Fibroblast of mammary gland (primary cell): Measurements from ENCODE around the gene SNX1.
"Not testable (repeated sequence)": the region's sequence is repeated elsewhere in the genome, so short reads cannot be mapped to it uniquely, and the experiment has no call there.

Source experiments
- DNase-seq: peaks from one replicate; pipeline ENCODE4 v3.0.0-alpha.2; 2010; ENCODE audit warnings: low read depth
- H3K4me3 ChIP-seq: 2 replicates; pipeline ENCODE4 v1.5.1; 2011; ENCODE audit warnings: low read depth, mild to moderate bottlenecking, low read length, moderate library complexity; ENCODE audit not compliant: control insufficient read depth
- TF ChIP-seq, protein P1 (sequence below): conservative IDR thresholded peaks from 2 replicates; pipeline ENCODE4 v1.5.1; 2011; ENCODE audit warnings: low read depth, low read length, inconsistent platforms; ENCODE audit not compliant: control insufficient read depth, insufficient read depth

Gene SNX1

DNA sequence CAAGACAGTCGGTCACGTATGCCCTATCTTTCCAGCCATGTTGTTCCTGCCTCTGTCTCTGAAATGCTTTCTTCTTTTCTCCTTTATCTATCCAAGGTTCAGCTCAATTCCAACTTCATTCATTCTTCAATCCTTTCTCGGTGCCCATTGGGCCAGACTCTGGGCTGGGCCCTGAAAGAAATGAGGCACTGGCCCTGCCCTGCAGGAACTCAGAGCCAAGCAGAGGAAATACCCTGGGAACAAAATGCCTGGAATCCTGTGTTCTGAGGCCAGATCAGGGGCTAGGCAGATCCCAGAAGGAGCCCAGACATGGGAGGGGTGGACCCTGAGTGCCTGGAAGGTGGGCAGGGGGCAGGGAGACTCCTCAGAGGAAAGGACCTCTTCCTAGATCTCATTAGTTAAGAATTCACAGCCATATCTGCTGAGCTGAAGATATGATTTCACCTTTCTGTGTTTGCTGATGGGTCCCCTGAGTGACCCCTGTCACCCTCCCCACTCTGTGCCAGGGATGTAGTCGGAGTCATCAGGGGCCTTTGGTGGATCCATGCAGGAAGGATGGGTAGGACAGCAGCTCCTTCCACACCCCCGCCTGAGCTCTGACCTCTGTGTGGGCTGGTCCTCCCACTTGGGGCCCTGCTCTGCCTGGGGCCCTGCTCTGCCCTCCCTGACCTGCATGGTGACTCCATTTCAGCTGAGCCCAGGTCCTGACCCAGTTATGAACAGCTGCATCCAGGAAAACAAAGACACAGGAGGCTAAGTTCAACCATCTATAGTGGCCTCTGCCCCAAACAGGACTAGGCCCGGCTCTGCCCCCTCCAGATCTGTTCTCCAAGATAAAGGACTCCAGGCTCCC is 44.1 kb upstream of the SNX1 start:
- TF ChIP-seq, protein P1, sequence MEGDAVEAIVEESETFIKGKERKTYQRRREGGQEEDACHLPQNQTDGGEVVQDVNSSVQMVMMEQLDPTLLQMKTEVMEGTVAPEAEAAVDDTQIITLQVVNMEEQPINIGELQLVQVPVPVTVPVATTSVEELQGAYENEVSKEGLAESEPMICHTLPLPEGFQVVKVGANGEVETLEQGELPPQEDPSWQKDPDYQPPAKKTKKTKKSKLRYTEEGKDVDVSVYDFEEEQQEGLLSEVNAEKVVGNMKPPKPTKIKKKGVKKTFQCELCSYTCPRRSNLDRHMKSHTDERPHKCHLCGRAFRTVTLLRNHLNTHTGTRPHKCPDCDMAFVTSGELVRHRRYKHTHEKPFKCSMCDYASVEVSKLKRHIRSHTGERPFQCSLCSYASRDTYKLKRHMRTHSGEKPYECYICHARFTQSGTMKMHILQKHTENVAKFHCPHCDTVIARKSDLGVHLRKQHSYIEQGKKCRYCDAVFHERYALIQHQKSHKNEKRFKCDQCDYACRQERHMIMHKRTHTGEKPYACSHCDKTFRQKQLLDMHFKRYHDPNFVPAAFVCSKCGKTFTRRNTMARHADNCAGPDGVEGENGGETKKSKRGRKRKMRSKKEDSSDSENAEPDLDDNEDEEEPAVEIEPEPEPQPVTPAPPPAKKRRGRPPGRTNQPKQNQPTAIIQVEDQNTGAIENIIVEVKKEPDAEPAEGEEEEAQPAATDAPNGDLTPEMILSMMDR, result no peak
- DNase-seq, result peak; percentile 31

DNA sequence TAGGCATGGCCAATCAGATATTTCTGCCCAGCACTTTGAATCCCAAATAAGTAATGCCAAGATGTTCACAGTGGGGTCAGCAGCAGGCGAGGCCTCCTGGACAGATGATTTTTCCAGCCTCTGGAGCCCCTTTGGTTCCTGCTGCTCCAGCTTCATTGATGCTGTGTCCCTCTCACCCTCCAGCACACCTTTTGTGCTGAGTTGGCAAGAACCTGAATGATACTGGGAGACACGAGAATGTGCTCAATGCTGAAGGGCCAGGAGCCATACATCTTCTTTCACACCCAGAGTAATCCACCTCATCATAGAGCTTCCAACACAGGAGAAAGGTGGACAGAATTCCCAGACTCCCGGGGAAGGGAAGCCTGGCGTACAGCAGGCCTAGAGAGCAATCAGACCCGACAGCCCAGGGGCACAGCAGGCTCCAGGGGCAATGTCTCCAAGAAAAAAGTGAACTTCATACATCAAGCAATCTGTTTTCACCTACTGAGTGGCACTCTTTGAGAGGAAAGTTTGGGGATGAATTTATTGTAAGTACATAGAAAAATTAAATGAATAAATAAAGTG is 42.8 kb upstream of the SNX1 start:
- no peak for DNase-seq
- TF ChIP-seq, protein P1, result no peak
- no peak overlapping the region for H3K4me3 ChIP-seq

More for the DNA sequence above, 44.1 kb upstream of the SNX1 start:
- H3K4me3 ChIP-seq, result no peak overlapping the region

DNA sequence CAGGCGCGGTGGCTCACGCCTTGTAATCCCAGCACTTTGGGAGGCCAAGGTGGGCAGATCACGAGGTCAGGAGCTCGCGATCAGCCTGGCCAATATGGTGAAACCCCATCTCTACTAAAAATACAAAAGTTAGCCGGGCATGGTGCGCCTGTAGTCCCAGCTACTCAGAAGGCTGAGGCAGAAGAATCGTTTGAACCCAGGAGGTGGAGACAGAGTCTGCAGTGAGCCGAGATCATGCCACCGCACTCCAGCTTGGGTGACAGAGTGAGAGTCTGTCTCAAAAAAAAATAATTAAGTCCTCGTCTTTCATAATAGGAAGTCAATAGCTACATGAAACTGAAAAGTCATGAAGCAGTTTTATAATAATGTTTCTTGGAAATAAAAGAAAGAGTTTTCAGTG is 42.1 kb upstream of the SNX1 start:
- DNase-seq, H3K4me3 ChIP-seq: not testable (repeated sequence)

DNA sequence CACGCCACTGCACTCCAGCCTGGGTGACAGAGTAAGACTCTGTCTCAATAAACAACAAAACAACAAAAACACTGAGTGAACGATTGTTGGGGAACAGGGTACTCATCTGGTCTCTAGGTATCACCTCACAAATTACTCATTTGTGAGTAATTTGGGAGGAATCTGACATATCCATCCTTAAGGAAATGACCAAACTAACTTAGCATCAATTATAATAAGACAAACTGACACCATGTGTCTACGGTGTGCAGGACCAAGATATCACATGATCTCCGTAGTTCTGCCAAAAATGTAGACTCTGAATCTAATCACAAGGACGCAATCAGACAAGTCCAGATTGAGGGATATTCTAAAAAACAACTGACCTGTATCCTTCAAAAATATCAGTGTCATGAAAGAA is 37.5 kb upstream of the SNX1 start:
- no peak for DNase-seq
- TF ChIP-seq, protein P1, result no peak
- no peak overlapping the region for H3K4me3 ChIP-seq

DNA sequence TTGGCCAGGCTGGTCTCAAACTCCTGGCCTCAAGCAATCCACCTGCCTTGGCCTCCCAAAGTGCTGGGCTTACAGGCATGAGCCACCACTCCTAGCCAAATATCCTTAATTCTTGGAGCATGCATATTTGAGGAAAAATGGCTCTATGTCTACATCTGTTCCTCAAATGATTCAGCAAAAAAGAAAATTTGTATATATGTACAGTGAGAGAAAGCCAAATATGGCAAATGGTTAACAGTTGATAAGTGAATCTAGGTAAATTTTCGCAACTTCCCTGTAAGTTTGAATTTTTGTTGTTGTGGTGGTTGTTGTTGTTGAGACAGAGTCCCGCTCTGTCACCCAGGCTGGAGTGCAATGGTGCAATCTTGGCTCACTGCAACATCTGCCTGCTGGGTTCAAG is 36.7 kb upstream of the SNX1 start:
- not testable (repeated sequence) for H3K4me3 ChIP-seq, DNase-seq

DNA sequence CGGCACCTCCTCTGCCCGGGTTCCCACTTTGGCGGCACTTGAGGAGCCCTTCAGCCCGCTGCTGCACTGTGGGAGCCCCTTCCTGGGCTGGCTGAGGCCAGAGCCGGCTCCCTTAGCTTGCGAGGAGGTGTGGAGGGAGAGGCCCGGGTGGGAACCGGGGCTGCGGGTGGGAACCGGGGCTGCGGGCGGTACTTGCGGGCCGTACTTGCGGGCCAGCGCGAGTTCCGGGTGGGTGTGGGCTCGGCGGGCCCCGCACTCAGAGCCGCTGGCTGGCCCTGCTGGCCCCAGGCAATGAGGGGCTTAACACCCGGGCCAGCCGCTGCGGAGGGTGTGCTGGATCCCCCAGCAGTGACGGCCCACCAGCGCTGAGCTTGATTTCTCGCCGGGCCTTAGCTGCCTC is 35.1 kb upstream of the SNX1 start:
- H3K4me3 ChIP-seq, result no peak overlapping the region
- TF ChIP-seq, protein P1, result no peak
- DNase-seq, result no peak

DNA sequence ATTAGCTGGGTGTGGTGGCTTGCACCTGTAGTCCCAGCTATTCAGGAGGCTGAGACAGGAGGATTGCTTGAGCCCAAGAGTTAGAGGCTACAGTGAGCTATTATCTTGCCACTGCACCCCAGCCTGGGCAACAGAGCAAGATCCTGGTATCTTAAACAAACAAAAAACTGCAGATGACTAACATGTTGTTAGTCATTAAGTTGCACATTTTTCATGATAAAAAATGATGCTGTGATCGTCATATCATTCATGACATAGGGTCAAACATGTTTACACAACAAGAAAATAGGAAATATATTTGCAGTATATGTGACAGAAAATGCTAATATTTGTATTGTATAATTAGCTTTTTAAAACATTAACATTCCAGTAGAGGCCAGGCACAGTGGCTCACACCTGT is 29.3 kb upstream of the SNX1 start:
- DNase-seq, result no peak
- H3K4me3 ChIP-seq, result no peak overlapping the region
- TF ChIP-seq, protein P1, result no peak
